GM21786 (cell line): Measurements from ENCODE around the gene NT5E.
"Not testable (repeated sequence)": the region's sequence is repeated elsewhere in the genome, so short reads cannot be mapped to it uniquely, and the experiment has no call there.

ENCODE experiments used
- ATAC-seq: cut with Tn5 transposase; IDR thresholded peaks from one replicate; pipeline ENCODE4 v1.9.1; 2021; ENCODE audit not compliant: unreplicated experiment

Gene NT5E

GRCh38 chr6:85484948-85485347 is 35.1 kb downstream of the NT5E start:
- no peak for ATAC-seq

- no peak for ATAC-seq
Measured at GRCh38 chr6:85490516-85491248, 40.8 kb downstream of the NT5E start.

GRCh38 chr6:85493389-85493788 is 43.5 kb downstream of the NT5E start:
- no peak for ATAC-seq

GRCh38 chr6:85494547-85495536 is 45.0 kb downstream of the NT5E start:
- no peak for ATAC-seq

GRCh38 chr6:85496009-85496579 is 46.2 kb downstream of the NT5E start:
- no peak for ATAC-seq

- ATAC-seq = no peak
Measured at GRCh38 chr6:85496856-85497255, 47.0 kb downstream of the NT5E start.

- no peak for ATAC-seq
Measured at GRCh38 chr6:85498596-85499258, 48.8 kb downstream of the NT5E start.

- no peak for ATAC-seq
Measured at GRCh38 chr6:85506441-85507093, 56.7 kb downstream of the NT5E start.

GRCh38 chr6:85516168-85516567 is 66.3 kb downstream of the NT5E start:
- no peak for ATAC-seq

GRCh38 chr6:85524281-85524680 is 74.4 kb downstream of the NT5E start:
- not testable (repeated sequence) for ATAC-seq

GRCh38 chr6:85537055-85537494 is 87.2 kb downstream of the NT5E start:
- no peak for ATAC-seq

- ATAC-seq = no peak
Measured at GRCh38 chr6:85544776-85545175, 94.9 kb downstream of the NT5E start.
